ENCODE results near the gene ITFG2. TPM values are rescaled to one million over a fixed set of nuclear protein-coding genes. Genes with fewer than 3 reads are reported as not detected.

The ITFG2 gene
- total and polyA plus RNA-seq, 5 donors: 14.3 to 20.6 (median 17.2) TPM

DNA sequence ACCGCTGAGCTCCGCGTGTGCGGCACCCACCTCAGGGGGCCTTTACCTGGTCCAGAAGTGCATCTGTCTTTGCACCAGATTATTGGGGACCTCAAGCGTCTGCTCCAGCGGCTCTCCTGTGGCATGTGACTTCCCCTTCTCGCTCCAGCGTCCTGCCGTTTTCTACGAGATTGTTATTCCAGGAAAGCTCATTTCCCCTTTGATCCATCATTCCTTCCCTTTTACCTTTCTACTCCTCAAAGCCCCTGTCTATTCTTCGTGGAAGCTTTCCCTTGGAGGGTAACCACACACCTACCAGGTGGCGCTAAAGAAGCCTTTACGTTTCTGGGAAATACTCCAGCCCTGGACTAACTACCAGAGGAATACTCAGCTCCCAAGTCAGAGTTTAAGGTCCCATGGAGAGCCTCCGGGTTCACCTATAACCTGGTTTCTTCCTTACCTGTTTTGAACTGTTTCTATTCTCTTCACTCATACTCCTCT, 16.2 kb upstream of the ITFG2 start:
- 7% methylated on average over 14 of the region's 14 CpGs for WGBS
- intact Hi-C loops (cut with DNase I): no loop called here
- Histone ChIP-seq H3K27me3 (ENCODE audit: control insufficient read depth, insufficient read depth) (no peaks in the 10 kb centered on the region), H3K4me3 (ENCODE audit: low read length) (peak overlapping the region; percentile 99), H3K27ac (ENCODE audit: low read length) (peak overlapping the region; percentile 71), H3K9me3 (ENCODE audit: control insufficient read depth, low read length) (no peaks in the 10 kb centered on the region), H3K4me1 (ENCODE audit: control insufficient read depth, insufficient read depth, low read length) (peaks cover 15% of the 10 kb centered on the region)
- ATAC-seq: no peak
- no peak for DNase-seq

GRCh38 chr12:2797721-2798418, 14.6 kb upstream of the ITFG2 start:
- intact Hi-C loops (cut with DNase I): no loop called here
- Histone ChIP-seq H3K27ac (ENCODE audit: low read length) (peak overlapping the region; percentile 9), H3K4me3 (ENCODE audit: low read length) (no peak overlapping the region), H3K27me3 (ENCODE audit: control insufficient read depth, insufficient read depth) (no peaks in the 10 kb centered on the region), H3K4me1 (ENCODE audit: control insufficient read depth, insufficient read depth, low read length) (peaks cover 17% of the 10 kb centered on the region), H3K9me3 (ENCODE audit: control insufficient read depth, low read length) (no peaks in the 10 kb centered on the region)
- DNase-seq (peak; percentile 67 to 88 (median 83)), ATAC-seq (peak in 1 of 2 donors; percentile 42)
- 44% methylated on average over 7 of the region's 7 CpGs for WGBS

DNA sequence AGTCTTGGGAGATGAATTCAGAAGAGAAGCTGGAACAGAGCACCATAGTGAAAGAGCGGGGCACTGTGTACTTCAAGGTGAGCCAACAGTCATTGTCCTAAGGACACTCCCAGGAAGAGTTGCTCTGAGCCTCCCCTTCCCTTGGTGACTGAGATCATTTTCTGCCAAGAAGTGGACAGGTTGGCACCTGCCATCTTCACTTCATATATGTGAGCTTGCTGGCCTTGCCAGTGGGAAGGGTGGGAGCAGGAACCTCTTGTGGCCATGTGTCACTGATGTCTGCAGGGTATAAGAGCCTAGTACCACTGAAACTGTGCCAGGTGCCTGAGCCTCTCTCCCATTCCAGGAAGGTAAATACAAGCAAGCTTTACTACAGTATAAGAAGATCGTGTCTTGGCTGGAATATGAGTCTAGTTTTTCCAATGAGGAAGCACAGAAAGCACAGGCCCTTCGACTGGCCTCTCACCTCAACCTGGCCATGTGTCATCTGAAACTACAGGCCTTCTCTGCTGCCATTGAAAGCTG, 12.4 kb upstream of the ITFG2 start:
- intact Hi-C loops (cut with DNase I): no loop called here
- H3K4me3 ChIP-seq (ENCODE audit: low read length): no peak overlapping the region
- peaks cover 17% of the 10 kb centered on the region for H3K4me1 ChIP-seq (ENCODE audit: control insufficient read depth, insufficient read depth, low read length)
- 92% methylated on average over 3 of the region's 3 CpGs for WGBS
- H3K27ac ChIP-seq (ENCODE audit: low read length): no peak overlapping the region
- no peaks in the 10 kb centered on the region for H3K9me3 ChIP-seq (ENCODE audit: control insufficient read depth, low read length)
- no peaks in the 10 kb centered on the region for H3K27me3 ChIP-seq (ENCODE audit: control insufficient read depth, insufficient read depth)
- no peak for DNase-seq
- ATAC-seq: no peak

GRCh38 chr12:2801044-2801783, 11.3 kb upstream of the ITFG2 start:
- DNase-seq (peak in 2 of 3 donors; percentile 59 to 62), ATAC-seq (no peak)
- intact Hi-C loops (cut with DNase I): no loop called here
- 64% methylated on average over 16 of the region's 16 CpGs for WGBS
- Histone ChIP-seq H3K27me3 (ENCODE audit: control insufficient read depth, insufficient read depth) (no peaks in the 10 kb centered on the region), H3K4me3 (ENCODE audit: low read length) (no peak overlapping the region), H3K9me3 (ENCODE audit: control insufficient read depth, low read length) (no peaks in the 10 kb centered on the region), H3K4me1 (ENCODE audit: control insufficient read depth, insufficient read depth, low read length) (peaks cover 17% of the 10 kb centered on the region), H3K27ac (ENCODE audit: low read length) (no peak overlapping the region)

DNA sequence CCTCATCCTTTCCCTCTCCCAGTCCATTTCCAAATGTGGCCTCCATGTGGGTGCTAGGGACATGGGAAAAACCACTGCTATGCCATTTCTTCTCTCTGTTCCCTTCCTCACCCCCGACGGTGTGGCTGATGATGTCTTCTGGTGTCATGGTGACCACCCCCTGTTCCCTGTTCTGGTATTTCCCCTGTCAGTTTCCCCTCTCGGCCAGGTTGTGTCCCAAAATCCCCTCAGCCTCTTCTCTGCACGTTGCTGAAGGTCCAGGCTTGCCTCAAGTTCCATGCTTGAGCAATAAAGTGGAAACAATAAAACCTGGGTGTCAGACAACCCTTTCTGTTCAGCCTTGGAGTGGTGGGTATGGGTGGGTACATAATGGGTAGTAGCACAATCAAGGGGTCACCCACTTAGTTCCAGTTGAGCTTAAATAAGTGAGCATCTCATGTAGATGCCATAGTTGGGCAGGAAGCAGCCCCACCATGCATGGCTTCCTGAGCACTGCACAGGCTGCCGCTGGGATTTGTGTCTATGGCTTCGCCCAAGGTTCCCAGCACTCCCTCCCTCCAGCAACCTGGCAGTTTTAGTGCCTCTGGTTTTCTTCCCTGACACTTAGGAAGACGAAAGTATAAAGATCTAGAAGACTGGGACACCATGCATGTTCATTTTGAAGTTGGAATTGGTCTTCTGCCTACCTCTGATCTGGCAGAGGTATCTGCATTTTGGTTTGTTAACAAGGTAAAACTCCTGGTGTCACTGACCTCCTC, 8.7 kb upstream of the ITFG2 start:
- ATAC-seq (no peak), DNase-seq (no peak)
- no peaks in the 10 kb centered on the region for H3K9me3 ChIP-seq (ENCODE audit: control insufficient read depth, low read length)
- no peaks in the 10 kb centered on the region for H3K27me3 ChIP-seq (ENCODE audit: control insufficient read depth, insufficient read depth)
- no peak overlapping the region for H3K4me3 ChIP-seq (ENCODE audit: low read length)
- intact Hi-C loops (cut with DNase I): no loop called here
- peaks cover 3% of the 10 kb centered on the region for H3K4me1 ChIP-seq (ENCODE audit: control insufficient read depth, insufficient read depth, low read length)
- 78% methylated on average over 7 of the region's 7 CpGs for WGBS
- H3K27ac ChIP-seq (ENCODE audit: low read length): peak overlapping the region; percentile 3

DNA sequence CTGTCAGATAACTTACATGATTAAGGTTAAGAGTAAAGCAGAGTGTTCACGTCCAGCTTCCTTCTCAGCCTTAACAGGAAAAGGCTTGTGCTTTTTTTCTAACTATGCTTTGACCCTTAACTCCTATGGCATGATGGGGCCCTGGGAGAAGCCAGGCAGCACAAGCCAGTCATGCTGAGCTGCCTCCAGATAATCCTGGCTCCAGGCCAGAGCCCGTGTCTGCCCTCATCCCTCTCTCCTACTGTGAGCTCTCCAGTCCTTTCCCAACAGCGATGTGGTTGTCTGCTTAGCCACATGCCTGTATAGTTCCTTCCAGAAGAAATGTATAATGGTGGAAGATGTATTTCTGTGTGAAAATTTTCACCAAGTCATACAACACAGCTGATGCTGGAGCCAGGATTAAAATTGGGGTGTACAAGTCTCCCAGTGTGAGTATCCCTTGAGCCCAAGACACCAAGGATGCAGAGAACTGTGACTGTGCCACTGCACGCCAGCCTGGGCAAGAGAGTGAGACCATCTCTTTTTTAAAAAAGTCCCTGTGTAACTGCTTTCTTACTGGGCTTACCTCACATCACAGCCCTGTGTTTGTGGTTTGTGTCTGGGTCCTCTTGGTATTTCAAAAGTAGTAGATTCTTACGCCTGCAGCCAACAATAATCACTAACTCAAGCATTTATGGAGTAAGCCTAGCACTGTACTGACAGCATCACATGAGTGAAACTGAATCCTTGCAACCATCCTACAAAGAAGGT, 7.9 kb upstream of the ITFG2 start:
- 49% methylated on average over 5 of the region's 5 CpGs for WGBS
- DNase-seq (peak; percentile 70 to 86 (median 83)), ATAC-seq (peak; percentile 67 to 81)
- Histone ChIP-seq H3K27ac (ENCODE audit: low read length) (no peak overlapping the region), H3K9me3 (ENCODE audit: control insufficient read depth, low read length) (no peaks in the 10 kb centered on the region), H3K4me3 (ENCODE audit: low read length) (no peak overlapping the region), H3K4me1 (ENCODE audit: control insufficient read depth, insufficient read depth, low read length) (peaks cover 3% of the 10 kb centered on the region), H3K27me3 (ENCODE audit: control insufficient read depth, insufficient read depth) (no peaks in the 10 kb centered on the region)
- intact Hi-C loops (cut with DNase I): no loop called here

DNA sequence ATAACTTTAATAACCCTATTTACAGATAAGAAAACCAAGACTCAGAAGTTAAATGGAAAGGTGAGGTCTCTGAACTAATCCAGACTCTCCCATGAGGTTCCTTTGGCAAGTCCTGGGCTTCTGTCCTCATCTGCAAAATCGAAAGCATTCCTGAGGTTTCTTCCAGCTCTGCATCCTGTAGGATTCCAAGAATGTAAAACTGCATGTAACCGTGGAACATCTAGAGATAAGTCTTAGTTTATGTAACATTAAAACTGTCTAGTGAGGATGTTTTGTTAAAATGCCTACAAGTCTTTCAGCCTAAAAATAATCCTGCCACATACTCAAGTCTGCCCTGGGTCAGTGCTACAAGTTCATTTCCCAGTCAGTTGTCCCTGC, 7.3 kb upstream of the ITFG2 start:
- DNase-seq (no peak), ATAC-seq (no peak)
- no peak overlapping the region for H3K4me3 ChIP-seq (ENCODE audit: low read length)
- no peak overlapping the region for H3K27ac ChIP-seq (ENCODE audit: low read length)
- intact Hi-C loops (cut with DNase I): no loop called here
- no peaks in the 10 kb centered on the region for H3K27me3 ChIP-seq (ENCODE audit: control insufficient read depth, insufficient read depth)
- peaks cover 3% of the 10 kb centered on the region for H3K4me1 ChIP-seq (ENCODE audit: control insufficient read depth, insufficient read depth, low read length)
- H3K9me3 ChIP-seq (ENCODE audit: control insufficient read depth, low read length): no peaks in the 10 kb centered on the region
- WGBS: 36% methylated on average over 2 of the region's 2 CpGs

- Histone ChIP-seq H3K9me3 (ENCODE audit: control insufficient read depth, low read length) (no peaks in the 10 kb centered on the region), H3K4me3 (ENCODE audit: low read length) (no peak overlapping the region), H3K27ac (ENCODE audit: low read length) (no peak overlapping the region), H3K4me1 (ENCODE audit: control insufficient read depth, insufficient read depth, low read length) (no peaks in the 10 kb centered on the region), H3K27me3 (ENCODE audit: control insufficient read depth, insufficient read depth) (no peaks in the 10 kb centered on the region)
- WGBS: 95% methylated on average over 6 of the region's 6 CpGs
- no peak for DNase-seq
- intact Hi-C loops (cut with DNase I): no loop called here
- ATAC-seq: no peak
Measured at GRCh38 chr12:2806700-2807099, 5.8 kb upstream of the ITFG2 start.

DNA sequence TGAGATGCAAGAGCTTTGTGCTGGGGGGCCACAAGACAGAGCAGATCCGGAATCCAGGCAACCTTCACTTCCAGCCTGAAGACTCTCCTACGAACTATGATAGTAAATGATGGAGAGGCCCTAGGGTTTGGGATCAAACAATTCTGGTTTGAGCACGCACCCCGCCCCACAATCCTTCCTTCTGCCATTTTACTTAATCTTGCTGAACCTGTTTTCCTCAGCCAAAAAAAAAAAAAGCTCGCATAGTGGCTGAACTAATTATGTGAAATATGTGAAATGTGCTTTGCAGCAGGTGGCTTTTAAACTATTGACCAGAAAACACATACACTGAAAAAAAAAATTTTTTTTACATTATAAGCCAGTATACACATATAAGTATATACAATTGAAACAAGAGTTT, 667 bp upstream of the ITFG2 start:
- 83% methylated on average over 5 of the region's 5 CpGs for WGBS
- no peaks in the 10 kb centered on the region for H3K4me1 ChIP-seq (ENCODE audit: control insufficient read depth, insufficient read depth, low read length)
- no peaks in the 10 kb centered on the region for H3K27me3 ChIP-seq (ENCODE audit: control insufficient read depth, insufficient read depth)
- H3K27ac ChIP-seq (ENCODE audit: low read length): no peak overlapping the region
- DNase-seq (no peak), ATAC-seq (no peak)
- H3K4me3 ChIP-seq (ENCODE audit: low read length): peak overlapping the region; percentile 54
- intact Hi-C loops (cut with DNase I): no loop called here
- no peaks in the 10 kb centered on the region for H3K9me3 ChIP-seq (ENCODE audit: control insufficient read depth, low read length)
